ENCODE measurements around the gene DLG2.
"Not testable (repeated sequence)": the region's sequence is repeated elsewhere in the genome, so short reads cannot be mapped to it uniquely, and the experiment has no call there.

The DLG2 gene

DNA sequence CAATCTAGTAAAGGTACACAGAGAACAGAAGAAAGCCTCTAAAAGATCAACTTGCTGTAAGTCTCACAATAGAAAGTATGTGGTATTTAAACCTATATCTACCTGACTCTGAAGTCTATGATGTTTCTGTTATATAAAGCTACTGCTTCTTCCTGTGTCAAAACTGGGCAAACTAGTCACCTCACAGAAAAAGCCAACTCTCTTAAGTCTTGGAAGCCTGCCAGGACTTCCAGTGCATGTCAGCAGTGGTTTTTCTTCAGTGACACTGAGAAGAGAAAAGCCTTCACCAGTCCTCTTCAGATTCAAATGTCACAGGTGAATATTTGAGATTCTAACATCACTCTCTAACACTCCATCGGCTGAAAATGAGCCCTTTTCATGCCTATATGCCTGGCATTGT is 808.0 kb downstream of the DLG2 start:
- DNase-seq: no peak

DNA sequence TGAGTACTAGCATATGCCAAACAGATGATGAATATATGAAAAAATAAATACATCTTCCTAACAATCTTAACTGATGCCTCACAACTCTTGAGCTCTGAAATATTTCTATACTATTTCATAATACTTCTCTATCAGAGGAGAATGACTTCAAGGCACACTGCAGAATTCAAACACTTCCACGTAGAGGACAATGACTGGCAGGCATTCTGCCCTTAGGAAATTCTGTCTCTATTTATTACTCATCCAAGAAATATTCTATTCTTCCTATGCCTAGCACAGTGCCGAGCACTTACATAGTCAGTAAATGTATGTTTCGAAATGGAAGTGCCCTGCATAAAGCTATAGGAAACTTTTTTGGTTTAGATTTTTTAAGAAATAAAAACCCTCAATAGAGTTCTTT is 809.1 kb downstream of the DLG2 start:
- no peak for DNase-seq

GRCh38 chr11:84812471-84812969 is 814.6 kb downstream of the DLG2 start:
- DNase-seq: no peak

- DNase-seq: no peak
These were observed 820.8 kb downstream of the DLG2 start for GRCh38 chr11:84806354-84806753.

DNA sequence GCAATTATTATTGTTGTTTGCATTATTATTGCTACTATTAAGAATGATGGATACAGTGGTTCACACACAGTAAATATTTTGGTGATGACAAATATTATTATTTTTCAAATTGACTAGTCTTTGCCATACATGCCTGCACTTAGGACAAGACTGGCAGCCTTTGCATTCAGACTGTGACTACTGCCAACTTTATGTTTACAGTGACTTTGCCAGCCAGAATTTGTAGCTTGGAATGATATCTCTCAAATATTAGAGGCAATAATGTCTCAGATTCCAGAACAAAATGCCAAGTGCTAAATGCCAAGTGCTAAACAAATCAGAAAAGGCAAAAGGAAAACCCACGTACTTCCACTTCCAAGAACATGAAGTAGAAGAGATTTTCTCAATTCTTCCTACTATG is 823.1 kb downstream of the DLG2 start:
- DNase-seq: no peak

DNA sequence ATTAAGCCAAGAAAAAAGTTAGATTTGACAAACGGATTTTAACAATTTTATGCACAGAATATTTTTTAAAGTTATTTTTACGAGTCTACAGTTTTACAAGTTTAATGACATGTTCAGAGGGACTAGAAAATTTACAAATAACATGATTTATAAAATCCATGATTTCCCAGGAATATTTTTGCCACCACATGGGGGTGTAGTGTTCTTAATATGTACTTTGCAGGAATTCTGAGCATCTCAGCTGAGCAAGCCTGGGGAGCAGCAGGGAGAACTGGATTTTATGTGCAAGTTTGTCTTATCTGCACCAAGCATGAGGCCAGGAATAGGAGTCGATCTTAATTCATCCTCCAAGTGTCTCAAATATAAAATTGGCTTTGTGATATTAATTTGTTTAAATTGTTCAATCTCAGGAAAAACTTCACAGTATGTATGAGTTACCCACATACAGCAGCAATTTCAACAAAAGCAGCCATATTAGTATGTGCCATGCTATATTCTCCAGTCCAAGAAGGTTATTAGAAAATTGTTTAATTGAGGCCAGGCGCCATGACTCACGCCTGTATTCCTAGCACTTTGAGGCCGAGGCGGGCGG is 826.3 kb downstream of the DLG2 start:
- DNase-seq: no peak

DNA sequence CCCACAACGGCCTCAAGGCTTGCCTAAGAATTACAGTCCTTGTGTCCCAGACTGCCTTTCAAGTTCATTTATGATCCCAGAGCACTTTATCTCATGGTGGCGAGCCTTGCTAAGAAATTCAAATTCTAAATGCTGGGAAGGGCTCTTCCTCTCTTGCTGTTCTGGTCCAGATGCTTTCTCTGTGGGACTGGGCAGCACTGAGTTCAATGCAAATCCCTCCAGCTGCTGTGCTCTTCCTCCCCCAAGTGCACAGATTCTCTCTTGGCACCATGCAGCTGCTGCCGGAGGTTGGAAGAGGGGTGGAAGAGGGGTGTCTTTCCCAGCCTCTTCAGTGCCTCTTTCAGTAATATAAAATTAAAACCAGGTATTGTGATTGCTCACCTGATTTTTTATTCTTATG is 828.0 kb downstream of the DLG2 start:
- DNase-seq: no peak

DNA sequence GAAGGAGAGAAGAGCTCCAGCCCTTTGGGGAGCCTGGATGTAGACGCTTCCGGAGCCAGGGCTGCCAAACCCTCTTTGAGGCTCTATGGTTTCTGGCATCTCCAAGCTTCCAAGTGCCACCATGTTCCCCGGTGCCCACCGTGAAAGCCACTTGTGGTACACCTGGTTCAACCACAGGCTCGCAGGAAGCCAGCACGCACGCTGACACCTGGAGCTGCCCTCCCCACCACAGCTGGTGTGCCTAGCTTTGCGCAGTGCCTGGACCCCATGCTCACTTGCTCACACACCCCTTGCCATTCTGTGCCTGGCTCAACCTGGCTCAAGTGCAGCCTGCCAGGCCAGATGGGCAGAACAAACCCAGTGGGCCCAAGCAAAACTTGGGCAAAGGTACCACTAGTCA is 831.4 kb downstream of the DLG2 start:
- no peak for DNase-seq

DNA sequence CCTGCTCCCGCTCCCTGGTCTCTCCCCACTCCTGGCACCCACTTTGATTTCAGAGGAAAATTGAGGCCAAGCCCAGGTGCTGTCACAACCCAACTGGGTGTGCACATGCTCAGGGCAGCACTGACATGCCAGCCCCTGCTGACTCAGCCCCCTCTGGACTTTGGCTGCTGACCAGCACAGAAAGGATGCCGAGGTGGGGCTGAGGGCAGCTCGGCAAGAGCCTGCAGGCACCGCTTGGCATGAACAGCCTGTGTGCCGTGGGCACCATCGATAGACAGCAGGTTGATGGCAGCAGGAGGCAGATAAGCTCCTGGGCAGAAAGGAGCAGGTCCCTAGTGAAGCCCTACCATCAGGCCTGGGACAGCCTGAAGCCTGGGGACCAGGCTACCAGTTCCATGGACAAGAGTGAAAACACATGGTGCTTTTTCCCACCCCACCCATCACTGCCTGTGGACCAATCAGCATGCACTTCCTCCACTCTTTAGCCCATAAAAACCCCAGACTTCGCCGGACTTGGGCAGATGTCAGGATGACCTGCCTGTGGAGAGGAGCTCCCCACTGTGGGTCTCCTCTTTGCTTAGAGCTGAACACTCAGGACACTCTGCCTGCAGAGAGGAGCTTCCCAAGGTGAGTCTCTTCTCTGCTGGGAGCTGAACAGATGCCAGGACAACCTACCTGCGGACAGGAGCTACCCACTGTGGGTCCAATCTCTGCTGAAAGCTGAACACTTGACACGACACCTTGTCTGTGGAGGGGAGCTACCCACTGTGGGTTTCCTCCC is 832.3 kb downstream of the DLG2 start:
- DNase-seq: no peak

GRCh38 chr11:84793318-84793717 is 833.8 kb downstream of the DLG2 start:
- no peak for DNase-seq

DNA sequence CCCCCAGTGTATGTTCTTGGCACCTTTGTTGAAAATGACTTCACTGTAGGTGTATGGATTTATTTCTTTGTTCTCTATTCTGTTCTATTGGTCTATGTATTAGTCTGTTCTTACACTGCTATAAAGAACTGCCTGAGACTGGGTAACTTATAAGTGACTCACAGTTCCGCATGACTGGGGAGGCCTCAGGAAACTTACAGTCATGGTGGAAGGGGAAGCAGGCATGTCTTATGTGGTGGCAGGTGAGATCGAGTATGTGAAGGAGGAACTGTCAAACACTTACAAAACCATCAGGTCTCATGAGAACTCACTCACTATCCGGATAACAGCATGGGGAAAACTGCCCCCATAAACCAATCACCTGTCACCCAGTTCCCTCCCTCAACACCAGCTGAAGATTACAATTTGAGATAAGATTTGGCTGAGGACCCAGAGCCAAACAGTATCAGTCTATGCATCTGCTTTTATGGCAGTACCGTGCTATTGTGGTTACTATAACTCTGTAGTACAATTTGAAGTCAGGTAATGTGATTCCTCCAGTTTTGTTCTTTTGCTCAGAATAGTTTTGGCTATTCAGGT is 836.2 kb downstream of the DLG2 start:
- DNase-seq: no peak

DNA sequence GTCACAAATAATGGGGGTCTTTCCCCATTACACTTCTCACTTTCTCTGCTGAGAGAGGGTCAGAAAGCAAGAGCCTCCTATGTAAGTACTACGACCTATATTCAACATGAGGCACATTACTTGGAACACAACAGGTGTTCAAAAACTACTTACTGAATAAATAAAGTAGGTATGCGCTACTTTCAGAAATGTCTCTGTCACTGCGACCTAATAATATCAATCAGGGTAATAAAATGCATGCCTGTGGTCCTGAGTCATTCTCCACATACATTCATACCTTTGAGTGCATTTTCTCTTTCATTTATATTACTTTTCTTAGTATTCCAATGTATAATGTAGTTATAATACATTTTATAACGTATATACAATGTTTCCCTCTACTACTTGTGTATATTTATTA is 838.9 kb downstream of the DLG2 start:
- DNase-seq: no peak

DNA sequence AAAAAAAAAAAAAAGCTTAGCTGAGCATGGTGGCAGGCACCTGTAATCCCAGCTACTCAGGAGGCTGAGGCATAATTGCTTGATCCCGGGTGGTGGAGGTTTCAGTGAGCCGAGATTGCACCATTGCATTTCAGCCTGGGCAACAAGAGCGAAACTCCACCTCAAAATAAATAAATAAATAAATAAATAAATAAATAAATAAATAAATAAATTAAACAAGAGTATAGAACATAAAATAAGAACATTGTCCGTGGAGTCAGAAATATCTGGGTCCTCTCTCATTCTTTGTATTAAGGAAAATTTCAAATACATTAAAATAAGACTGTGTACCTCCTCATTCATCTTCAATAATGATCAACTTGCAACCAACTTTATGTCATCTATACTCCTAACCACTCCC is 843.0 kb downstream of the DLG2 start:
- not testable (repeated sequence) for DNase-seq

DNA sequence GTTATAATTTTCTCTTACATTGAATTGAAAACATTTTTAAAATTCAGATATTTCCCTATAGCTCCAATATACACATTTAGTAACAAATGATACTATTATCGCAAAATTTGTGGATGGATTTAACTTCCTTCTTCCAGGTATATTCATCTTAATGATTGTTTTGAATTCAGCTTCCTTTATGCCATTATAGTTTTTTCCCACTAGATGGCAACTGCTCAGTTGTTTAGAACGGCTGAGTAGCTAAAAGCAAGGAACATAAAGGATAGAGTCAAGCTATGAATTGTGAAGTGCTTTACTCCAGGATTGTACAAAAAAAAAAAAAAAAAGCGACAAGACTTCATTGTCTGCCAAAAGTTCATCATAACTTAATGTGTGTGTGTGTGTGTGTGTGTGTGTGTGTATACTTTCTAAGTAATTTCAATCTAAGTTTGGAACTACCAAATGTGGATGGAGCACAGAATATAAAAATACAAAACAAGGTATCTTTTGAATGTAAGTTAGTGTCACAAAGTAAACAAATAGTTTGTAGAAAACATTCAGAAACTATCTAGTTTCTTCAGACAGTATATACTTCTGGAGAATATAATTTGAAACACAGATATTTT is 846.4 kb downstream of the DLG2 start:
- no peak for DNase-seq

- DNase-seq: no peak
These were observed 851.6 kb downstream of the DLG2 start for GRCh38 chr11:84775503-84775902.

DNA sequence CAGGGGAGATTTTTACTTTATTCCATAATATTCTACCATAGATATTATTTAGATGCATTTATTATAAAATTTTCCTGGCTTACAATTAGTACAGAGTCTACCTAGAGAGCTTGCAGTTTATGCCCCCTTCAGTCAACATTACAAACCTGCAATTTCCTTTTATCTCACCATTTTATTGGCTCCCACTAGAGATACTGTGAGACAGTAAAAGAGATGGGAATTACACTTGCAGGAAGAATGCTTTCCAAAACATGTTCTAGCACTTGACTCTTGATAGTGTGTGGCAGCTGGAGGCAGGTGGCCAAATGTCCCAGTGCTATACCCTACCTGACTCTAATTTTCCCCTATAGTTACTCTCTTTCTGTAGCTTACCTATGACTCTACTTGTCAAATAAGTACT is 863.2 kb downstream of the DLG2 start:
- no peak for DNase-seq

- no peak for DNase-seq
These were observed 869.4 kb downstream of the DLG2 start for GRCh38 chr11:84757711-84758110.

DNA sequence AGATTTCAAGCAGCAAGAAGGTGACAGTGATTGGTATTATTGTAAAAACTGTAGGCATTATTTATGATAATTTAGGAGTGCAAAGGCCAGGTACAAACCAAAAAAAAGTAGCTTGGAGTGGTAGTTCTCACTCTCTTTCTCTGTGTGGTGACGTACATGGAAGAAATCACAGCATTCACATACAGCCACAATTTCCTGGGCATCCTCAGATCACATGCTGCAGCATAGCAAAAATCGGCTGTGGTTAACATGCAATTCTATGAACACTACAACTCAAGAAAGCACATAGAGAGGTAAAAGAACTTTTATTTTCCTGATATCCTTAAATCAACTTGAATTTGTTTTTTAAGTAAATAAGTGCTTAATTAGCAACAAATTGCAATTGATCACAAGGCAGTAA is 875.8 kb downstream of the DLG2 start:
- no peak for DNase-seq

- no peak for DNase-seq
These were observed 879.3 kb downstream of the DLG2 start for GRCh38 chr11:84747871-84748270.

GRCh38 chr11:84740050-84740449 is 887.1 kb downstream of the DLG2 start:
- DNase-seq: no peak

GRCh38 chr11:84724256-84724655 is 902.9 kb downstream of the DLG2 start:
- DNase-seq: no peak

DNA sequence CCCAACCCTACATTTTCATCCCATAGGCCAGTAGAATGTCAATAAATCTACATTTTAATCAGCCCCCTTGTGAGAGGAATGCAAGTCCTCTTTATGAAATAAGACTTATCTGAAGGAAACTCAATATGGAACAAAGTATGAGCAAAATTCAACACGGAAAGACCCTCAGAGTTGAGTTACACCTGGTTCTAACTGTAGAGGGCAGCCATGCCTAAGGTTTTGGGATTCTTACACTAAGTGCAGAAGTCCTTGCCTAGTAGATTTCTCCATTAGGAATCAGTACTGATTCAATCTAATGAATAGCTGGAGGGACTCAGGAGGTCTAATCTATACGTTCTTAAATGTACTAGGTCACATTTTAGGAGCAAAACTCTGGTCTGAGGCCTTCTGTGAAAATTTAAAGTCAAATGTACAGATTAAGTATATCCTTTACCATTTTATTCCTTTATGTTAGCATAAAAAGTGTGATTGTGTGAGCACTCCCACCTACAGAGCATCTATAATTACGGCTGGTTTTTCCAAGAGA is 904.5 kb downstream of the DLG2 start:
- DNase-seq: no peak

DNA sequence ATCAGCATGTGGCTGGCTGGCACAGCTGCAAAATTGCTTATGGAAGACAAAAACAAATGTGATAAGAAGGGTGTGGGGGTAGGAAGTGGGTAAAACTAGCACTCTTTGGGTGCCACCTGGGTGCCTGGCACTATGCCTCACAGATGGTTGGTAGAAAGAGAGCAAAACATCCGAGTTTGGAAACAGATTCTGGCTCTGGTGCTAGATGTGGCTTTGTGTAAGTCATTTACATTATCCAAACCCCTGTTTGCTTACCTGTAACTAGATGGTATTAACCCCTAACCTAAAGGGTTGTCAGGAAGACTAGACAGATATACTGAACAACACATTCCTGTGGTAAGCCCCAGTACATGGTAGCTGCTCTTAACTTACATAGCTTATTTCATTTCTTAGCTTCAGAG is 905.6 kb downstream of the DLG2 start:
- no peak for DNase-seq

Measured in cerebellar nuclear complex (tissue), 1 donor.